ENCODE results near the gene SMU1. TPM values are rescaled to one million over a fixed set of nuclear protein-coding genes. Genes with fewer than 3 reads are reported as not detected.

The SMU1 gene
- total RNA-seq, 2 experiments from 2014 or later = 22.0 to 27.9 TPM

- no peak for DNase-seq (ENCODE audit: low spot score)
- TSS peak; percentile 18 for BruUV-seq (replicated peaks)
- Histone ChIP-seq H3K4me3 (ENCODE audit: low read depth, low read length, poor library complexity, severe bottlenecking) (no peak overlapping the region), H3K9me3 (ENCODE audit: low read length) (no peaks in the 10 kb centered on the region), H3K9me2 (ENCODE audit: insufficient read depth, low read length) (no peaks in the 10 kb centered on the region), H3K79me2 (ENCODE audit: insufficient read depth, low read depth, low read length) (no peaks in the 10 kb centered on the region), H3K4me2 (ENCODE audit: low read length) (no peak overlapping the region), H4K20me1 (ENCODE audit: insufficient read depth, low read length) (no peaks in the 10 kb centered on the region), H3K36me3 (ENCODE audit: insufficient read depth, low read length) (no peaks in the 10 kb centered on the region), H2AFZ (ENCODE audit: low read length) (no peak overlapping the region), H3K27ac (ENCODE audit: low read depth, low read length, poor library complexity, severe bottlenecking) (no peak overlapping the region), H3K4me1 (ENCODE audit: insufficient read depth, low read length, poor library complexity, severe bottlenecking) (no peaks in the 10 kb centered on the region)
- intact Hi-C loops (cut with micrococcal nuclease; ENCODE audit: unreplicated experiment) = no loop called here
- ChIA-PET POLR2A (interaction anchor here (0.6 to 1.0 kb wide), 4 partner anchors 9 to 26 kb away, joined by 3 to 4 read pairs (median 3); partner anchors contain the start of gene DNAJA1), CTCF (ENCODE audit: unreplicated experiment) (no interaction called here)
- no peak for TF ChIP-seq CTCF (conservative IDR thresholded peaks at IDR 0.05; ENCODE audit: low read length)
- TF ChIP-seq EZH2phosphoT487 (IDR thresholded peaks at IDR 0.05; ENCODE audit: borderline replicate concordance, low read depth, low read length) = no peak
Observed at GRCh38 chr9:33014665-33015014, 61.8 kb downstream of the SMU1 start.

GRCh38 chr9:33013962-33014664 is 62.4 kb downstream of the SMU1 start:
- DNase-seq (ENCODE audit: low spot score) = no peak
- BruUV-seq (replicated peaks) = no TSS peak
- H3K4me1 ChIP-seq (ENCODE audit: insufficient read depth, low read length, poor library complexity, severe bottlenecking) = no peaks in the 10 kb centered on the region
- no peak overlapping the region for H3K27ac ChIP-seq (ENCODE audit: low read depth, low read length, poor library complexity, severe bottlenecking)
- H2AFZ ChIP-seq (ENCODE audit: low read length) = no peak overlapping the region
- TF ChIP-seq CTCF (conservative IDR thresholded peaks at IDR 0.05; ENCODE audit: low read length) (no peak), EZH2phosphoT487 (IDR thresholded peaks at IDR 0.05; ENCODE audit: borderline replicate concordance, low read depth, low read length) (no peak)
- no peaks in the 10 kb centered on the region for H3K79me2 ChIP-seq (ENCODE audit: insufficient read depth, low read depth, low read length)
- H3K9me2 ChIP-seq (ENCODE audit: insufficient read depth, low read length) = no peaks in the 10 kb centered on the region
- H3K4me2 ChIP-seq (ENCODE audit: low read length) = no peak overlapping the region
- H4K20me1 ChIP-seq (ENCODE audit: insufficient read depth, low read length) = no peaks in the 10 kb centered on the region
- H3K36me3 ChIP-seq (ENCODE audit: insufficient read depth, low read length) = no peaks in the 10 kb centered on the region
- intact Hi-C loops (cut with micrococcal nuclease; ENCODE audit: unreplicated experiment) = no loop called here
- CTCF ChIA-PET (ENCODE audit: unreplicated experiment) = interaction anchor here (0.7 kb wide), 1 partner anchor 8 kb away, joined by 4 read pairs; no protein-coding TSS in a partner anchor
- POLR2A ChIA-PET = interaction anchor here (0.6 to 2.1 kb wide), 3 partner anchors 9 to 27 kb away, joined by 3 to 7 read pairs (median 4); no protein-coding TSS in a partner anchor
- no peak overlapping the region for H3K4me3 ChIP-seq (ENCODE audit: low read depth, low read length, poor library complexity, severe bottlenecking)
- no peaks in the 10 kb centered on the region for H3K9me3 ChIP-seq (ENCODE audit: low read length)

Data from OCI-LY7 (cell line).